GM04504 (cell line): ENCODE data around the gene PMIS2.

Source experiments
- DNase-seq: peaks from one replicate; pipeline ENCODE4 v3.0.0-alpha.2; 2012; ENCODE audit warnings: low read depth

The PMIS2 gene

GRCh38 chr19:35633727-35634440 lies 47.9 kb downstream of the PMIS2 start:
- no peak for DNase-seq

- DNase-seq: no peak
Measured at GRCh38 chr19:35636651-35637050, 50.7 kb downstream of the PMIS2 start.
